ENCODE results near the gene YOD1.

The YOD1 gene

GRCh38 chr1:207051191-207051943 lies at the start of gene YOD1:
TSS of gene YOD1 (minus strand) at chr1:207051208. CDS start at chr1:207051030, 178 bp downstream.
- DNase-seq (ENCODE audit: low spot score) = no peak

GRCh38 chr1:207097871-207098324 lies 46.9 kb upstream of the YOD1 start:
- DNase-seq (ENCODE audit: low spot score) = no peak

- DNase-seq (ENCODE audit: low spot score) = no peak
These were observed 42.9 kb upstream of the YOD1 start for GRCh38 chr1:207093944-207094343.

GRCh38 chr1:207091200-207091908 lies 40.3 kb upstream of the YOD1 start:
- DNase-seq (ENCODE audit: low spot score) = no peak

GRCh38 chr1:207089627-207090355 lies 38.8 kb upstream of the YOD1 start:
- no peak for DNase-seq (ENCODE audit: low spot score)

GRCh38 chr1:207088701-207089626 lies 38.0 kb upstream of the YOD1 start, which contains the start of gene C4BPB:
TSS of gene C4BPB (plus strand) at chr1:207088860. CDS start at chr1:207089532, 672 bp downstream.
- DNase-seq (ENCODE audit: low spot score) = no peak

- DNase-seq (ENCODE audit: low spot score) = no peak
These were observed 37.2 kb upstream of the YOD1 start for GRCh38 chr1:207088161-207088560.

- no peak for DNase-seq (ENCODE audit: low spot score)
These were observed 34.9 kb upstream of the YOD1 start for GRCh38 chr1:207085887-207086286.

- DNase-seq (ENCODE audit: low spot score) = peak; percentile 62
These were observed 33.7 kb upstream of the YOD1 start for GRCh38 chr1:207084701-207085180.

- no peak for DNase-seq (ENCODE audit: low spot score)
These were observed 33.2 kb upstream of the YOD1 start for GRCh38 chr1:207084232-207084631.

- no peak for DNase-seq (ENCODE audit: low spot score)
These were observed 30.8 kb upstream of the YOD1 start for GRCh38 chr1:207081806-207082205.

GRCh38 chr1:207081088-207081487 lies 30.1 kb upstream of the YOD1 start:
- no peak for DNase-seq (ENCODE audit: low spot score)

GRCh38 chr1:207079706-207080241 lies 28.8 kb upstream of the YOD1 start:
- no peak for DNase-seq (ENCODE audit: low spot score)

GRCh38 chr1:207078578-207079132 lies 27.6 kb upstream of the YOD1 start:
- DNase-seq (ENCODE audit: low spot score) = no peak

- DNase-seq (ENCODE audit: low spot score) = peak; percentile 79
These were observed 26.7 kb upstream of the YOD1 start for GRCh38 chr1:207077470-207078377.

GRCh38 chr1:207077012-207077411 lies 26.0 kb upstream of the YOD1 start:
- no peak for DNase-seq (ENCODE audit: low spot score)

GRCh38 chr1:207076181-207076955 lies 25.4 kb upstream of the YOD1 start:
- no peak for DNase-seq (ENCODE audit: low spot score)

- DNase-seq (ENCODE audit: low spot score) = no peak
These were observed 23.2 kb upstream of the YOD1 start for GRCh38 chr1:207073906-207074820.
